H1 (cell line): Measurements from ENCODE around the gene NETO1. TPM values are rescaled to one million over a fixed set of nuclear protein-coding genes. Genes with fewer than 3 reads are reported as not detected.

Experiments
- BRCA1 ChIP-seq: IDR thresholded peaks from 2 replicates; pipeline ENCODE4 v1.6.1; 2012; ENCODE audit warnings: low read depth, low read length, improper control_type of control experiment
- CHD7 ChIP-seq: fragments of 300-600 bp; sonication (generic); IDR thresholded peaks from 2 replicates; pipeline ENCODE4 v1.7.1; 2012; ENCODE audit warnings: low read length, moderate library complexity, mild to moderate bottlenecking, inconsistent platforms; ENCODE audit not compliant: insufficient replicate concordance
- EP300 ChIP-seq, 2 experiments: IDR thresholded peaks; 1 replicate in 1 of 2; 2 replicates in 1 of 2; pipeline ENCODE4 v1.6.1; 2011 to 2012; ENCODE audit warnings: low read depth in 2 of 2, low read length in 2 of 2, mild to moderate bottlenecking in 2 of 2, borderline replicate concordance in 1 of 2, inconsistent platforms in 1 of 2, moderate library complexity in 1 of 2
- EZH2 ChIP-seq: fragments of 200-600 bp; sonication (generic); IDR thresholded peaks from 2 replicates; pipeline ENCODE4 v1.7.1; 2012; ENCODE audit warnings: low read depth, mild to moderate bottlenecking, moderate library complexity, low read length, inconsistent platforms; ENCODE audit not compliant: severe bottlenecking
- JUN ChIP-seq: IDR thresholded peaks from 2 replicates; pipeline ENCODE4 v1.6.1; 2011; ENCODE audit warnings: low read depth, mild to moderate bottlenecking, improper control_type of control experiment, low read length
- KDM4A ChIP-seq: IDR thresholded peaks from one replicate; pipeline ENCODE4 v1.7.1; 2012; ENCODE audit warnings: low read depth, mild to moderate bottlenecking, moderate library complexity, low read length, inconsistent platforms; ENCODE audit not compliant: severe bottlenecking
- POLR2A ChIP-seq, 2 experiments: IDR thresholded peaks; 1 replicate in 1 of 2; 2 replicates in 1 of 2; pipeline ENCODE4 v1.6.1; 2011; ENCODE audit warnings: low read depth in 2 of 2, low read length in 2 of 2, mild to moderate bottlenecking in 2 of 2; ENCODE audit errors: control extremely low read depth in 1 of 2
- RAD21 ChIP-seq, 2 experiments: IDR thresholded peaks in 1 of 2; conservative IDR thresholded peaks in 1 of 2; 2 replicates each; pipeline ENCODE4 v1.6.1; 2011; ENCODE audit warnings: low read depth in 2 of 2, low read length in 2 of 2, improper control_type of control experiment in 1 of 2, inconsistent platforms in 1 of 2, mild to moderate bottlenecking in 1 of 2, moderate library complexity in 1 of 2
- RNF2 ChIP-seq: fragments of 200-900, 300-1000 bp; sonication (generic); IDR thresholded peaks from 2 replicates; pipeline ENCODE4 v1.7.1; 2016; ENCODE audit warnings: borderline replicate concordance, low read depth, mild to moderate bottlenecking, antibody characterized with exemption, low read length; ENCODE audit not compliant: poor library complexity, severe bottlenecking; ENCODE audit errors: missing control alignments
- SIN3A ChIP-seq, 2 experiments: IDR thresholded peaks in 1 of 2; conservative IDR thresholded peaks in 1 of 2; 2 replicates each; pipeline ENCODE4 v1.6.1; 2011 to 2012; ENCODE audit warnings: low read length in 2 of 2, improper control_type of control experiment in 1 of 2, low read depth in 1 of 2, mild to moderate bottlenecking in 1 of 2
- polyA plus RNA-seq, 7 experiments: library from polyadenylated mRNA; depleted of rRNA in 3 of 7; stranded (reverse) in 5 of 7; unstranded in 2 of 7; fragments of >200 nt in 5 of 7; fragments of 200-250 nt in 2 of 7; gene quantifications; 1 replicate in 5 of 7; 2 replicates in 1 of 7; 4 replicates in 1 of 7; pipeline versions ENCODE4 v1.2.1 to v1.2.3, GENCODE V29; 2011 to 2013; ENCODE audit warnings: missing spikeins in 2 of 7, mixed read lengths in 2 of 7
- total RNA-seq: library from RNA; stranded (reverse); fragmentation: NEBNext Ultra II Directional; extraction: Animal tissue kit (Norgen Biotek cat#: 25700); gene quantifications from 2 replicates; pipeline ENCODE4 v1.2.1, GENCODE V29; 2021

The NETO1 gene
- total and polyA plus RNA-seq, 2 of the 8 experiments (the other 6 are each of a cell fraction or from before 2014, with no cell fraction given), result 3.0 to 19.3 TPM

- no peak for TF ChIP-seq CHD7
- no peak for TF ChIP-seq BRCA1
- no peak for TF ChIP-seq JUN
- TF ChIP-seq RNF2, result no peak
- TF ChIP-seq RAD21 (IDR thresholded peaks at IDR 0.05 in 1 of 2, conservative IDR thresholded peaks at IDR 0.05 in 1 of 2; ENCODE audit: low read depth in 2 of 2, low read length in 2 of 2), result no peak
- TF ChIP-seq EP300 (IDR thresholded peaks at IDR 0.05; ENCODE audit: borderline replicate concordance in 1 of 2, low read depth in 2 of 2, low read length in 2 of 2), result no peak
- TF ChIP-seq EZH2, result no peak
- no peak for TF ChIP-seq POLR2A (IDR thresholded peaks at IDR 0.05; ENCODE audit: control extremely low read depth in 1 of 2, low read depth in 2 of 2, low read length in 2 of 2)
- TF ChIP-seq KDM4A, result no peak
- TF ChIP-seq SIN3A (conservative IDR thresholded peaks at IDR 0.05 in 1 of 2, IDR thresholded peaks at IDR 0.05 in 1 of 2; ENCODE audit: low read depth in 1 of 2, low read length in 2 of 2), result no peak
- TF ChIP-seq, all 59 proteins: peak for 0
These were observed 40.4 kb upstream of the NETO1 start (continued) for GRCh38 chr18:72908181-72908580.
